Calu3 (cell line): ENCODE results near the gene MYH9. TPM values are rescaled to one million over a fixed set of nuclear protein-coding genes. Genes with fewer than 3 reads are reported as not detected.

Source experiments
- BruUV-seq: library from RNA; stranded (reverse); fragments of 400-500 nt; replicated peaks from 2 replicates; lab custom pipeline; 2021; lab: Mats Ljungman, UMichigan
- CTCF ChIA-PET: fragments of 300-600 bp; sonication (Branson Sonifier 250); formaldehyde crosslinking; loops from one replicate; lab custom pipeline; 2022; ENCODE audit warnings: antibody characterized with exemption; lab: Charles Lee
- DNase-seq: peaks from one replicate; pipeline ENCODE4 v3.0.0; 2022
- H3K27ac Mint-ChIP-seq: one replicate; pipeline ENCODE4 v1.8.0; 2022; ENCODE audit warnings: mixed read lengths; ENCODE audit not compliant: unreplicated experiment
- H3K27me3 Mint-ChIP-seq: one replicate; pipeline ENCODE4 v1.8.0; 2022; ENCODE audit warnings: mixed read lengths; ENCODE audit not compliant: unreplicated experiment
- H3K36me3 Mint-ChIP-seq: one replicate; pipeline ENCODE4 v1.8.0; 2022; ENCODE audit warnings: mild to moderate bottlenecking, moderate library complexity, mixed read lengths; ENCODE audit not compliant: insufficient read depth, unreplicated experiment
- H3K4me1 Mint-ChIP-seq: one replicate; pipeline ENCODE4 v1.8.0; 2022; ENCODE audit warnings: mild to moderate bottlenecking, low read depth, mixed read lengths; ENCODE audit not compliant: unreplicated experiment
- H3K4me3 Mint-ChIP-seq: one replicate; pipeline ENCODE4 v1.8.0; 2022; ENCODE audit warnings: mild to moderate bottlenecking, low read depth, moderate library complexity, mixed read lengths; ENCODE audit not compliant: unreplicated experiment
- H3K9me3 Mint-ChIP-seq: one replicate; pipeline ENCODE4 v1.8.0; 2022; ENCODE audit warnings: low read depth, mixed read lengths; ENCODE audit not compliant: unreplicated experiment
- intact Hi-C: fragments of 100-400 bp; cut with micrococcal nuclease; formaldehyde crosslinking; loops from one replicate; pipeline ENCODE4 v1.10.0; 2022; ENCODE audit not compliant: unreplicated experiment
- microRNA-seq: library from miRNA; unstranded; fragments of <30 nt; microRNA quantifications from one replicate; pipeline ENCODE4 v1.2.0, GENCODE V29; 2022
- total RNA-seq: library from RNA; stranded (reverse); gene quantifications from 2 replicates; pipeline ENCODE4 v1.2.3, GENCODE V29; 2022
- TF ChIP-seq, protein P1 (sequence below): fragments of 200-600 bp; IDR thresholded peaks from one replicate; pipeline ENCODE4 v1.8.0; 2022; ENCODE audit warnings: antibody characterized with exemption; ENCODE audit not compliant: unreplicated experiment

MYH9 gene
- total RNA-seq, 1 experiment from 2014 or later, result 606 TPM

GRCh38 chr22:36232715-36233401 lies 154.9 kb downstream of the MYH9 start:
- CTCF ChIA-PET, result no interaction called here
- Mint-ChIP-seq H3K36me3 (peaks cover 68% of the 10 kb centered on the region), H3K27ac (no peak overlapping the region), H3K9me3 (no peaks in the 10 kb centered on the region), H3K4me3 (no peak overlapping the region), H3K4me1 (peaks cover 43% of the 10 kb centered on the region), H3K27me3 (no peaks in the 10 kb centered on the region)
- TF ChIP-seq, protein P1, sequence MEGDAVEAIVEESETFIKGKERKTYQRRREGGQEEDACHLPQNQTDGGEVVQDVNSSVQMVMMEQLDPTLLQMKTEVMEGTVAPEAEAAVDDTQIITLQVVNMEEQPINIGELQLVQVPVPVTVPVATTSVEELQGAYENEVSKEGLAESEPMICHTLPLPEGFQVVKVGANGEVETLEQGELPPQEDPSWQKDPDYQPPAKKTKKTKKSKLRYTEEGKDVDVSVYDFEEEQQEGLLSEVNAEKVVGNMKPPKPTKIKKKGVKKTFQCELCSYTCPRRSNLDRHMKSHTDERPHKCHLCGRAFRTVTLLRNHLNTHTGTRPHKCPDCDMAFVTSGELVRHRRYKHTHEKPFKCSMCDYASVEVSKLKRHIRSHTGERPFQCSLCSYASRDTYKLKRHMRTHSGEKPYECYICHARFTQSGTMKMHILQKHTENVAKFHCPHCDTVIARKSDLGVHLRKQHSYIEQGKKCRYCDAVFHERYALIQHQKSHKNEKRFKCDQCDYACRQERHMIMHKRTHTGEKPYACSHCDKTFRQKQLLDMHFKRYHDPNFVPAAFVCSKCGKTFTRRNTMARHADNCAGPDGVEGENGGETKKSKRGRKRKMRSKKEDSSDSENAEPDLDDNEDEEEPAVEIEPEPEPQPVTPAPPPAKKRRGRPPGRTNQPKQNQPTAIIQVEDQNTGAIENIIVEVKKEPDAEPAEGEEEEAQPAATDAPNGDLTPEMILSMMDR, result no peak
- intact Hi-C loops, result no loop called here
- no TSS peak for BruUV-seq
- DNase-seq, result no peak

Small RNA genes lying within 50 kb of the gene (microRNA-seq; reads per million reads assigned to microRNA genes)
- 1.4 reads per million for gene MIR6819

Other genes with a start within 250 kb of the MYH9 start
- gene APOL3, start 227.2 kb downstream of the MYH9 start, total RNA-seq, result 7.7 and 16.9 TPM in 2 replicates
- 1.5 and 4.3 TPM in 2 replicates for gene APOL4, start 186.2 kb downstream of the MYH9 start, total RNA-seq
- gene APOL2, start 148.4 kb downstream of the MYH9 start, total RNA-seq, result 90.1 and 154 TPM in 2 replicates
- 313 and 501 TPM in 2 replicates for gene APOL1, start 134.8 kb downstream of the MYH9 start, total RNA-seq
- gene TXN2, start 93.7 kb upstream of the MYH9 start, total RNA-seq, result 58.4 and 63.3 TPM in 2 replicates
- gene FOXRED2, start 119.1 kb upstream of the MYH9 start, total RNA-seq, result 27.9 and 29.4 TPM in 2 replicates
- gene EIF3D, start 141.2 kb upstream of the MYH9 start, total RNA-seq, result 214 and 224 TPM in 2 replicates